Chondrocyte (in vitro differentiated cells): Measurements from ENCODE around the gene HIBADH. TPM values are rescaled to one million over a fixed set of nuclear protein-coding genes. Genes with fewer than 3 reads are reported as not detected.

Experiments used
- DNase-seq: peaks from one replicate; pipeline ENCODE4 v3.0.0; 2021; ENCODE audit warnings: mixed read lengths, low spot score
- H3K27ac Mint-ChIP-seq: one replicate; pipeline ENCODE4 v1.8.0; 2021; ENCODE audit warnings: mild to moderate bottlenecking, moderate library complexity, mixed read lengths; ENCODE audit not compliant: unreplicated experiment
- H3K27me3 Mint-ChIP-seq: 2 replicates; pipeline ENCODE4 v1.8.0; 2021; ENCODE audit warnings: low read depth, mixed read lengths
- H3K36me3 Mint-ChIP-seq: 2 replicates; pipeline ENCODE4 v1.8.0; 2021; ENCODE audit warnings: low read depth, mixed read lengths
- H3K4me1 Mint-ChIP-seq: 2 replicates; pipeline ENCODE4 v1.8.0; 2021; ENCODE audit warnings: low read depth, mild to moderate bottlenecking, mixed read lengths
- H3K4me3 Mint-ChIP-seq: one replicate; pipeline ENCODE4 v1.8.0; 2021; ENCODE audit warnings: mild to moderate bottlenecking, moderate library complexity, mixed read lengths; ENCODE audit not compliant: unreplicated experiment
- H3K9me3 Mint-ChIP-seq: 2 replicates; pipeline ENCODE4 v1.8.0; 2021; ENCODE audit warnings: low read depth, mixed read lengths
- total RNA-seq: library from RNA; stranded (reverse); gene quantifications from 3 replicates; pipeline ENCODE4 v1.2.1, GENCODE V29; 2021
- TF ChIP-seq, protein P1 (sequence below): fragments of 200-600 bp; sonication (generic); IDR thresholded peaks from 2 replicates; pipeline ENCODE4 v1.5.0; 2021; ENCODE audit warnings: antibody characterized with exemption, mild to moderate bottlenecking, moderate library complexity

The HIBADH gene
- total RNA-seq, 1 donor from 2014 or later = 20.6 TPM

DNA sequence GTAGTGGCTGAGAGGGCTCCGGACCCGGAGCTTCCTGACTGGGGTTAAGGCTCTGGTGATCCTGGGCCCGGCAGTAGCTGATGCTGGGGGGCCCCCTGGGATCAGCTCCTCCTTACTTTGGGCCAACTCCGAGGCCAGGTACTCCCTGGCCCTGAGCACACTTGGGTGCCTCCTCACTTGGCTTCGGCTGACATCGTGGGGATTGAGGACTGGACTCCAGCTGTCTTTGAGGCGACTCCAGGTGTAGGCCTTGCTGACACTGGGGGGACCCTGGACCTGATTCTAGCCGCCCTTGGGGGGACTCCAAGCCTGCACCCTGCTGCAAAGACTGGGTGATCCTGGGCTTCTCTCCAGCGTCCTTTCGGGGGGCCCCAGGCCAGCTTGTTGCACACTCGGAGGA, 170.5 kb downstream of the HIBADH start:
- DNase-seq = no peak
- Mint-ChIP-seq H3K27ac (no peak overlapping the region), H3K4me1 (no peaks in the 10 kb centered on the region)

GRCh38 chr7:27491534-27491933, 171.1 kb downstream of the HIBADH start:
- Mint-ChIP-seq H3K4me3 (no peak overlapping the region), H3K36me3 (peaks cover 3% of the 10 kb centered on the region)

More for the DNA sequence above, 170.5 kb downstream of the HIBADH start:
- H3K36me3 Mint-ChIP-seq = peaks cover 3% of the 10 kb centered on the region
- peaks cover 6% of the 10 kb centered on the region for H3K9me3 Mint-ChIP-seq
- TF ChIP-seq, protein P1, sequence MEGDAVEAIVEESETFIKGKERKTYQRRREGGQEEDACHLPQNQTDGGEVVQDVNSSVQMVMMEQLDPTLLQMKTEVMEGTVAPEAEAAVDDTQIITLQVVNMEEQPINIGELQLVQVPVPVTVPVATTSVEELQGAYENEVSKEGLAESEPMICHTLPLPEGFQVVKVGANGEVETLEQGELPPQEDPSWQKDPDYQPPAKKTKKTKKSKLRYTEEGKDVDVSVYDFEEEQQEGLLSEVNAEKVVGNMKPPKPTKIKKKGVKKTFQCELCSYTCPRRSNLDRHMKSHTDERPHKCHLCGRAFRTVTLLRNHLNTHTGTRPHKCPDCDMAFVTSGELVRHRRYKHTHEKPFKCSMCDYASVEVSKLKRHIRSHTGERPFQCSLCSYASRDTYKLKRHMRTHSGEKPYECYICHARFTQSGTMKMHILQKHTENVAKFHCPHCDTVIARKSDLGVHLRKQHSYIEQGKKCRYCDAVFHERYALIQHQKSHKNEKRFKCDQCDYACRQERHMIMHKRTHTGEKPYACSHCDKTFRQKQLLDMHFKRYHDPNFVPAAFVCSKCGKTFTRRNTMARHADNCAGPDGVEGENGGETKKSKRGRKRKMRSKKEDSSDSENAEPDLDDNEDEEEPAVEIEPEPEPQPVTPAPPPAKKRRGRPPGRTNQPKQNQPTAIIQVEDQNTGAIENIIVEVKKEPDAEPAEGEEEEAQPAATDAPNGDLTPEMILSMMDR = no peak
- peaks cover 16% of the 10 kb centered on the region for H3K27me3 Mint-ChIP-seq
- no peak overlapping the region for H3K4me3 Mint-ChIP-seq

DNA sequence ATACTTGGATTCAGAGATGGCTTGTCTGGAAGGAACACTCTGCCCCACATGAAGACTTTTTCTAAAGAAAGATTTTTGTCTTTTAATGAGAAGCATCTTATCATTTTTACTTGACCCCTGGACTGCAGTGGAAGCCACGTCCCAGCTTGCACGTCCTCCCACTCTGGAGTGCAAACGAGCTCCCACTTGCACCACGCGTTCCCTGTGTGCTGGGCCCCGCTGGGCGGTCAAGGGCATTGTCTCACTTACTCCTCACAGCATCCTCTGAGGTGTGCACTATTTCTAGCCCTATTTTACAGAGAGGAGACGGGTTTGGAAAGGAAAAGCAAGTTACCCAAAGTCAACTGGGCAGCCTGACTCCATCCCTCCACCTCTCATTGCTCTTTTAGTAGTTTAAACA, 175.2 kb downstream of the HIBADH start:
- H3K27me3 Mint-ChIP-seq = peaks cover 16% of the 10 kb centered on the region
- H3K4me1 Mint-ChIP-seq = no peaks in the 10 kb centered on the region
- H3K36me3 Mint-ChIP-seq = no peaks in the 10 kb centered on the region
- H3K4me3 Mint-ChIP-seq = no peak overlapping the region
- no peak overlapping the region for H3K27ac Mint-ChIP-seq
- TF ChIP-seq, protein P1 = no peak
- DNase-seq = no peak
- H3K9me3 Mint-ChIP-seq = peaks cover 3% of the 10 kb centered on the region

More at GRCh38 chr7:27491534-27491933, 171.1 kb downstream of the HIBADH start:
- TF ChIP-seq, protein P1 = no peak
- H3K27me3 Mint-ChIP-seq = peaks cover 16% of the 10 kb centered on the region
- no peak overlapping the region for H3K27ac Mint-ChIP-seq
- peaks cover 6% of the 10 kb centered on the region for H3K9me3 Mint-ChIP-seq
- H3K4me1 Mint-ChIP-seq = no peaks in the 10 kb centered on the region
- no peak for DNase-seq

DNA sequence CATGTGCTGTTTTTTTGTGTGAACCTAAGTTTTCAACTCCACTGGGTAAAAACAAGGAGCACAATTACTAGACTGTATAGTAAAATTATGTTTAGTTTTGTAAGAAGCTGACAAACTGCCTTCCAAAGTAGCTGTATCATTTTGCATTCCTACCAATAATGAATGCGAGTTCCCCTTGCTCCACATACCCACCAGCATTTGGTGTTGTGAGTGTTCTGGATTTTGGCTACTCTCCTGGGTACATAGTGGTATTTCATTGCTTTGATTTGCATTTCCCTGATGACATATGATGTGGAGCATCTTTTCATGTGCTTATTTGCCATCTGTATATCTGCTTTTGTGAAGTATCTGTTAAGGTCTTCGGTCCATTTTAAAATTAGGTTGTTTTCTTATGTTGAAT, 178.2 kb downstream of the HIBADH start:
- H3K4me3 Mint-ChIP-seq = no peak overlapping the region
- peaks cover 3% of the 10 kb centered on the region for H3K9me3 Mint-ChIP-seq
- H3K36me3 Mint-ChIP-seq = no peaks in the 10 kb centered on the region
- no peak for DNase-seq
- no peaks in the 10 kb centered on the region for H3K4me1 Mint-ChIP-seq
- H3K27ac Mint-ChIP-seq = no peak overlapping the region
- H3K27me3 Mint-ChIP-seq = peaks cover 14% of the 10 kb centered on the region
- TF ChIP-seq, protein P1 = no peak

DNA sequence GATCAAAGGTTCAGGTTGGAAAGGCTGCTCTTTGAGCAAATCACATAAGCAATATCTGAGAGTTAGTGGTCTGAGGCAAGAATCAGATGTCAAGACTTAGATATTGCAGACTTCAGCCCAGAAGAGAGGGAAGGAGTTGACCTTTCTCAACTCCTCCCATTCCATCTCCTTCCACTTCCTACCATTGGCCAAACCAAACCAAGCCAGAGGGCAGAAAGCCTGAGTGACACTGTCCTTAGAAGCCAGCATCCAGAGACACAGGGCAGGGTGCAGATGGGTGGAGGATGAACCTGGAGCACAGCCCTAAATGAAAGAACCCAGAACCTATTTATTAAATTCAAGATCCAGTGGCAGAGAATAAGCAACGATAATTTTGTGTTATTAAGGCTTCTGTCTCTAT, 180.5 kb downstream of the HIBADH start:
- no peak for DNase-seq
- TF ChIP-seq, protein P1 = no peak
- Mint-ChIP-seq H3K9me3 (peaks cover 3% of the 10 kb centered on the region), H3K4me3 (no peak overlapping the region), H3K27me3 (peaks cover 10% of the 10 kb centered on the region), H3K36me3 (no peaks in the 10 kb centered on the region), H3K4me1 (no peaks in the 10 kb centered on the region), H3K27ac (no peak overlapping the region)
